GM21381 (cell line): ENCODE measurements around the gene SNX2.
"Not testable (repeated sequence)": the region's sequence is repeated elsewhere in the genome, so short reads cannot be mapped to it uniquely, and the experiment has no call there.

Experiments
- ATAC-seq: cut with Tn5 transposase; IDR thresholded peaks from one replicate; pipeline ENCODE4 v1.9.1; 2021; ENCODE audit warnings: mild to moderate bottlenecking, moderate library complexity; ENCODE audit not compliant: unreplicated experiment

SNX2 gene

DNA sequence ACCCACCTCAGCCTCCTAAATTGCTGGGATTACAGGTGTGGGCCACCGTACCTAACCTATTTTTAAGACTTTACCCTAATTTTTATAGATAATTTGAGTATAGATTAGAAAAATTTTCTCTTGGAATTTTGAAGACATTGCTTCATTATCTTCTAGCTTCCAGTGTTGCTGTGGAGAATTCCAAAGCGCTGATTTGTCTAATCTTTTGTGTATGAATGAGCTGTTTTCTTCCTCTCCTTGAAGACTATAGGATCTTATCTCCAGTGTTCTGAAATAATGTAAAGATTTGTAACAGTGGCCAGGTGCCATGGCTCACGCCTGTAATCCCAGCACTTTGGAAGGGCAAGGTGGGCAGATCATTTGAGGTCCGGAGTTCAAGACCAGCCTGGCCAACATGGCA is 64.9 kb downstream of the SNX2 start:
- no peak for ATAC-seq

DNA sequence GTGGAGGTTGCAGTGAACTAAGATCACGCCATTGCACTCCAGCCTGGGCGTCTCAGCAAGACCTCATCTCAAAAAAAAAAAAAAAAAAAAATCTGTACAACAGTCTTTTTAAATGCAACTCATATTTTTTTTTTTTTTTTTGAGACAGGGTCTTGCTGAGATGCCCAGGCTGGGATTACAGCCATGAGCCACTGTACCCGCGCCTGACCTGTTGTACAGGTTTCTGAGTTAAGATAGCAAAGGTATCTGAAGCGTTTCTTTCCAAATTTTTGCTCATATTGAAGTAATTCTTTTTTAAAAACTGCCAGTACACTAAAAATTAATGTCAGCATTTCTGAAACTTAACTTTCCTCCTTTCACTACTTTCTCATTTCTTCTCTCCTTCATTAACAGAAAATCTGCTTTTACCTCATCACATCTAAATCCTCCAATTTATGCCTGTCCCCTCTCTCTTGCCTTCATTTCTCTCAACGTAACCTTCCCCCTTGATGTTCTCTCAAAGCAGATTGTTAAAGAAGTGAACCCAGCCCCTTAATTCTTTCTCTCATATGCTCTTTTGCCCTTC is 67.2 kb downstream of the SNX2 start:
- no peak for ATAC-seq

- peak; percentile 5 for ATAC-seq
Observed at GRCh38 chr5:122844136-122844909, 69.4 kb downstream of the SNX2 start.

DNA sequence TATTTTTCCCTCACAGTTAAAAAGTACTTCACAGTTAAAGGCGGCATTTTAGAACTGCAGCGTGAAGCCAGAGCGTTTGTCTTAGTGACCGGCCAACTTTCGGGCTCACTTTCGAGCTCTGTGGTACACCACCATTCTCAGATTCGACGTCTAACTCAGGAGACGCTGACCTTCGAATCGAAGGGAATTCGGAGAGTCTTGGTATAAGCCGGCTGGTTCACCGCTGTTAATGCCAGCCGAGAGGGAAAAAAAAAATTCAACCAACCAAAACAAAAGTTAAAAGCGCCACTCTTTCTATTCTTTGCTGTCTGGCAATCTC is 70.0 kb downstream of the SNX2 start:
- peak; percentile 56 for ATAC-seq

GRCh38 chr5:122845229-122846050 is 70.6 kb downstream of the SNX2 start, which contains the start of gene SNX24:
SNX24 (plus strand) TSS chr5:122845613; CDS start chr5:122845634, 21 bp downstream.
- ATAC-seq: peak; percentile 89

DNA sequence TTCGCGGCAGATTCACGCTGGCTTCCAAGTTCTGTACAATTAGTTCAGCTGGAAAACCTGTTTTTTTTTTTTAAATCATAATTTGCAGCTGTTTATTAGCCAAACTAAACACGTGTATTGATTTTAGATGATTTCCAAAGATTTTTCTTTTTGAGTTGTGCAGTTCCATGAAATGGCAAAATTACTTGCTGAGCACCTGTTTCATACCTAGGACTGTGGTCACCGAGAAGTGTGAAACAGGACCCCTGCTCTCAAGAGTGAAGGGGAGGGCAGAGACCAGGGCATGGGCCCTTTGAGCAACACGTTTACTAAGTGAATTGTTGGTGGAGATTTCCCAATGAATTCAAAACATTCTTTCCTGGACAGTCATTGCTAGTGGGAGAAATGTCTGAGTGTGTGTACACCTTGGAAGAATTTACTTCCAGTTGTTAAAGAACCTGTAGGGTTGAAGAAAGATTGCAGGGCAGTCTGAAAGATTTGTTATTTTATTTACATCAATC is 71.2 kb downstream of the SNX2 start:
- no peak for ATAC-seq

GRCh38 chr5:122847687-122848081 is 72.8 kb downstream of the SNX2 start:
- no peak for ATAC-seq

DNA sequence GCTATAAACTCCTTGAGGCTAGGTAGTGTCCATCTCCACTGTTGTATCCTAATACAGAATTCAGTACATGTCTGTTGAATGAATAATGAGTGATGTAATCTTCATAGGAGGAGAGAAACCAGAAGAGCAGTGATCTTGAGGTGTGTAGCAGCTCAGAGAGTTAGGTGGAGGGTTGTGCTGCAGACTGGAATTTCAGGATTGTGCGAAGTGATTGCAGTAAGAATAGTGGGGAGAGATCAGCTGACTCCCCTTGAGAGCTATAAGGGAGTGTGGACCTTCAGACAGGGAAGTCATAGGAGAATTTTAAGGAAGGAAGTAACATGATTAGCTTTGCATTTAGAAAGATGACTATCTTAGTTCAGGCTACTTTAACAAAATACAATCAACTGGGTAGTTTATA is 74.9 kb downstream of the SNX2 start:
- no peak for ATAC-seq

GRCh38 chr5:122857538-122857937 is 82.7 kb downstream of the SNX2 start:
- ATAC-seq: not testable (repeated sequence)

GRCh38 chr5:122858451-122858850 is 83.6 kb downstream of the SNX2 start:
- ATAC-seq: no peak

- ATAC-seq: no peak
Observed at GRCh38 chr5:122863240-122863639, 88.4 kb downstream of the SNX2 start.

GRCh38 chr5:122863721-122864120 is 88.8 kb downstream of the SNX2 start:
- no peak for ATAC-seq

DNA sequence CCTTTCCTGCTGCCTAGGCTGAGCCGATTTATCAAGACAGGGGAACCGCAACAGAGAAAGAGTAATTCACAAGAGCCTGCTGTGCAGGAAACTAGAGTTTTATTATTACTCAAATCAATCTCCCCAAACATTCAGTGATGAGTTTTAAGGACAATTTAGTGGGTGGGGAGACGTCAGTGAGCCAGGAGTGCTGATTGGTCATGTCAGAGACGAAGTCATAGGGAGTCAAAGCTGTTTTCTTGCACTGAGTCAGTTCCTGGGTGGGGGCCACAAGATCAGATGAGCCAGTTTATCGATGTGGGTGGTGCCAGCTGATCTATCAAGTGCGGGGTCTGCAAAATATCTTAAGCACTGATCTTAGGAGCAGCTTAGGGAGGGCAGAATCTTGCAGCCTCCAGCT is 89.5 kb downstream of the SNX2 start:
- no peak for ATAC-seq

GRCh38 chr5:122864842-122865241 is 90.0 kb downstream of the SNX2 start:
- ATAC-seq: no peak

DNA sequence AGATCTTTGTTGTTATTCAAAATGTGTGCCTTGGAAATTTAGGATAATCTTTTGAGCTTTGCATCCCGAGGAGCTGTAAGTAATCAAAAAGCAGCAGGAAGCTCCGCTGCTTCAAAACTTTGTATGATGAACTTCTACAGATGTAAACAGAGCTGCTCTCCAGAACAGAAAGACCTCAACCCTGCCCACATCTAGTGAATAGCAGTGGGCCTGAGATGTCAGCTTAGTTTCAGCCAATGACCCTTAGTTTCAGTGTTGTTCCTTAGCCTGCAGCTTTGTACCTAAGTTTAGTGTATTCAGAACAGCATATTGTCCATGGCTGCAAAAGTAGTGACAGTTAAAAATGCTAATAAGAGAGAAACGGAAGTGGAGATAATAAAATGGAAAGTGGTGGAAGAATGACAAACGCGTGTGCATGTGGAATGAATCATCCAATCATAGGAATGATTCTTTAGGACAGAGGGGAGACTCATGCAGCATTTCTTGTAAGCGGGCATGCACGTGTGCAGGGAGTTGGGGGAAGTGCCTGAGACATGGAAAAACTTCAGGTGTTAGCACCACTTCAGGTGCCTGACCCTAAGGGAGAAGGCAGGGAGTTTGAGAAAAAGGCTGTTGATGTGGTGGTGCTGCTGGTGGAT is 95.5 kb downstream of the SNX2 start:
- ATAC-seq: no peak

DNA sequence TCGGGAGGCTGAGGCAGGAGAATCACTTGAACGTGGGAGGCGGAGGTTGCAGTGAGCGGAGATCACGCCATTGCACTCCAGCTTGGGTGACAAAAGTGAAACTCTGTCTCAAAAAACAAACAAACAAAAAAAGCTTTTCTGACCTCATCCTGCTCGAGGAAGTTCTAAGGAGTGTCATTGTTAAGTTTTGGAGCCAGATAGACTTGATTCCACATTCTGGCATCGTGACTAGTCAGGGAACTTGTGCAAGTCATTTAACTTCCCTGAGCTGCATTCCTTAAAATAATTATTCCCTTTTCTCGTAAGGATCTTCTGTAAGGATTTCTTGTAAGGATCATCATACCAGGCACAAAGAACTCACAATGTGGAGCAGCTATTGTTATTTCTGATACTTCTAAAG is 96.8 kb downstream of the SNX2 start:
- no peak for ATAC-seq

- ATAC-seq: no peak
Observed at GRCh38 chr5:122874179-122874875, 99.4 kb downstream of the SNX2 start.

DNA sequence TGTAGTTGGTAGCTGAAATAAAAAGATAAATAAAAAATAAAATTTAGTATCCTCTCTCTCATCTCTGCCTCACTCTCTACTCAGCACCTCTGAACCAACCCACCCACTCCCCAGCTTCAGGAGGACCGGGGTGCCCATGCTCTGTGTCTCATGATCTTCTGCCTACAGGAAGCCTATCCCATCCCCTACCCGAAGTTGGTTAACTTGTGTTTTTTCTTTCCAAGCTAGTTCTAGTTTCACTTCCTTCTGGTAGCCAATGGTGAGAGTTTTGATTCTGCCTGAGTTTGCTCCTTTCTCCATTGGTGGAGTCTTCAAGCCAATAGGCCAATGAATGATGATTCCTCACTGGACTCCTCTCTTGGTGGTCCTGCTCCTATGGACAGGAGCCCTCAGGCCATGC is 102.6 kb downstream of the SNX2 start:
- ATAC-seq: peak; percentile 60

GRCh38 chr5:122879076-122879475 is 104.2 kb downstream of the SNX2 start:
- ATAC-seq: no peak
